GM21737 (cell line): Measurements from ENCODE around the gene CACNA1G.

Source experiments
- ATAC-seq: cut with Tn5 transposase; IDR thresholded peaks from one replicate; pipeline ENCODE4 v1.9.1; 2021; ENCODE audit warnings: mild to moderate bottlenecking, moderate library complexity; ENCODE audit not compliant: unreplicated experiment

The CACNA1G gene

GRCh38 chr17:50533185-50533584 is 27.3 kb upstream of the CACNA1G start:
- ATAC-seq: no peak

- no peak for ATAC-seq
Measured at GRCh38 chr17:50533720-50534148, 26.8 kb upstream of the CACNA1G start.

GRCh38 chr17:50534222-50534978 is 26.1 kb upstream of the CACNA1G start:
- ATAC-seq: no peak

GRCh38 chr17:50534979-50535326 is 25.6 kb upstream of the CACNA1G start:
- no peak for ATAC-seq

- no peak for ATAC-seq
Measured at GRCh38 chr17:50535407-50535806, 25.1 kb upstream of the CACNA1G start.

GRCh38 chr17:50536683-50537646 is 23.6 kb upstream of the CACNA1G start:
- ATAC-seq: no peak

- ATAC-seq: no peak
Measured at GRCh38 chr17:50537721-50538548, 22.6 kb upstream of the CACNA1G start.

GRCh38 chr17:50538549-50539410 is 21.7 kb upstream of the CACNA1G start:
- ATAC-seq: no peak

- no peak for ATAC-seq
Measured at GRCh38 chr17:50539762-50540559, 20.6 kb upstream of the CACNA1G start.

- no peak for ATAC-seq
Measured at GRCh38 chr17:50540560-50541401, 19.7 kb upstream of the CACNA1G start.

GRCh38 chr17:50541402-50541715 is 19.2 kb upstream of the CACNA1G start:
- ATAC-seq: no peak

- ATAC-seq: peak; percentile 81
Measured at GRCh38 chr17:50541716-50542688, 18.5 kb upstream of the CACNA1G start.

GRCh38 chr17:50542795-50543774 is 17.4 kb upstream of the CACNA1G start:
- no peak for ATAC-seq

GRCh38 chr17:50544516-50544915 is 16.0 kb upstream of the CACNA1G start:
- ATAC-seq: no peak

GRCh38 chr17:50545311-50545710 is 15.2 kb upstream of the CACNA1G start:
- no peak for ATAC-seq

- no peak for ATAC-seq
Measured at GRCh38 chr17:50546701-50547034, 13.8 kb upstream of the CACNA1G start.
